Measurements from ENCODE around the gene ING5. TPM values are rescaled to one million over a fixed set of nuclear protein-coding genes. Genes with fewer than 3 reads are reported as not detected.

ING5 gene
- total RNA-seq, 6 experiments from 2014 or later: 18.7 to 20.0 (median 19.5) TPM

- Mint-ChIP-seq H3K36me3 (ENCODE audit: low read depth) (no peaks in the 10 kb centered on the region), H3K27ac (no peak overlapping the region), H3K4me3 (no peak overlapping the region), H3K27me3 (ENCODE audit: insufficient read depth) (no peaks in the 10 kb centered on the region; the same call in 1 of the 2 replicates), H3K9me3 (peaks cover 7% of the 10 kb centered on the region; the same call in 1 of the 2 replicates), H3K4me1 (ENCODE audit: low read depth) (peaks cover 10% of the 10 kb centered on the region)
- no peak for DNase-seq
- TF ChIP-seq, protein P1, sequence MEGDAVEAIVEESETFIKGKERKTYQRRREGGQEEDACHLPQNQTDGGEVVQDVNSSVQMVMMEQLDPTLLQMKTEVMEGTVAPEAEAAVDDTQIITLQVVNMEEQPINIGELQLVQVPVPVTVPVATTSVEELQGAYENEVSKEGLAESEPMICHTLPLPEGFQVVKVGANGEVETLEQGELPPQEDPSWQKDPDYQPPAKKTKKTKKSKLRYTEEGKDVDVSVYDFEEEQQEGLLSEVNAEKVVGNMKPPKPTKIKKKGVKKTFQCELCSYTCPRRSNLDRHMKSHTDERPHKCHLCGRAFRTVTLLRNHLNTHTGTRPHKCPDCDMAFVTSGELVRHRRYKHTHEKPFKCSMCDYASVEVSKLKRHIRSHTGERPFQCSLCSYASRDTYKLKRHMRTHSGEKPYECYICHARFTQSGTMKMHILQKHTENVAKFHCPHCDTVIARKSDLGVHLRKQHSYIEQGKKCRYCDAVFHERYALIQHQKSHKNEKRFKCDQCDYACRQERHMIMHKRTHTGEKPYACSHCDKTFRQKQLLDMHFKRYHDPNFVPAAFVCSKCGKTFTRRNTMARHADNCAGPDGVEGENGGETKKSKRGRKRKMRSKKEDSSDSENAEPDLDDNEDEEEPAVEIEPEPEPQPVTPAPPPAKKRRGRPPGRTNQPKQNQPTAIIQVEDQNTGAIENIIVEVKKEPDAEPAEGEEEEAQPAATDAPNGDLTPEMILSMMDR (IDR thresholded peaks at IDR 0.05): no peak
Observed at GRCh38 chr2:241777170-241777685, 75.4 kb downstream of the ING5 start.

DNA sequence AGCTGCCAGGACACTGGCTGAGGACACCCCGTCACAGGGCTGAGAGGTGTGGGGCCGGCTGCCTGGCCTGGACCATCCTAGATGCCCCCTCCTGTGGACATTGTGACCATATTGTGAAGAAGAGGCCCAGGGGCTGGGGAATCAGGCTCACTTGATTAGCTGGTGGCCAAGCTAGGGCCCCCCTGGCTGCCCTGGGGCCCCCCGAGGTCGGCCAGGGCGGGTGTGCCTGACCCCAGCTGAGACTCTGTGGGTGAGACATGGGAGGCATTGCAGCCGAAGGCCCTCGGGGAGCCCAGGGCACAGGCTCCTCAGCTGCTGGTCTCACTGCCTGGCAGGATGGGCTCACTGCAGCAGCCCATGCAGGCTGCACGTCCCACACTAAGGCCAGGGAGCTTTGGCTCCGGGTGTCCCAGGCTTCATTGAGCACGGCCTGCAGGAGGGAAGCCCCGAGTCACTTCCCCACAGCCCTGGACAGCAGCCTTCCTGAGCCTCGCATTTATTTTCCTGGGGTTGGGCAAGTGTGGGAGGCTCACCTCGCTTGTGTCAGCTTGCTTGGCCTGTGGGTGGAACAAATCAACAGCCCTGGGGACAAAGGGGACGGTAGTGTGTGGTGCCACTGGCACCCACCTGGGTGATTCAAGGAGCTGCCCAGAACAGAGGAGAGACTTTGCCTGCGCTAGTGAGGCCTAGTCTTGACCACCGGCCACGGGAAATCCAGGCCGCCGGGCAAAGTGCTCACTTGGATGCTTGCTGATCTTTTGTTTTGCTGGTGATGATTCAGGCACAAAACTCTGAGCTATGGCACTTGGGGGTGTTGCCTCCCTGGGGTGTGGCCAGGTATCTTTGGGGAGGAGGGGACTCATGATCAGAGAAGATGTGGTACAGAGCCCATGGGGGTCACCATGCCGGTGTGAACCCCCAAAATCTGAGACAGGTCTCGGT, 76.1 kb downstream of the ING5 start:
- TF ChIP-seq, protein P1 (IDR thresholded peaks at IDR 0.05): no peak

More for the DNA sequence above, 76.1 kb downstream of the ING5 start:
- no peak for DNase-seq
- Mint-ChIP-seq H3K9me3 (peaks cover 7% of the 10 kb centered on the region), H3K27me3 (ENCODE audit: insufficient read depth) (no peaks in the 10 kb centered on the region; the same call in 1 of the 2 replicates), H3K27ac (no peak overlapping the region), H3K4me3 (no peak overlapping the region), H3K36me3 (ENCODE audit: low read depth) (no peaks in the 10 kb centered on the region), H3K4me1 (ENCODE audit: low read depth) (peaks cover 10% of the 10 kb centered on the region)

Other genes starting within 250 kb of the ING5 start
- 100 to 1,000 TPM; 129 to 159 (median 150) TPM for gene STK25, start 193.5 kb upstream of the ING5 start, total RNA-seq (2021; fragmentation: NEBNext Ultra II Directional; extraction: Animal tissue kit (Norgen Biotek cat#: 25700))
- gene BOK, start 143.3 kb upstream of the ING5 start, total RNA-seq (2021; fragmentation: NEBNext Ultra II Directional; extraction: Animal tissue kit (Norgen Biotek cat#: 25700)): 10 to 100 TPM; 26.3 to 42.4 (median 29.1) TPM
- gene THAP4, start 64.9 kb upstream of the ING5 start, total RNA-seq (2021; fragmentation: NEBNext Ultra II Directional; extraction: Animal tissue kit (Norgen Biotek cat#: 25700)): 10 to 100 TPM; 40.6 to 47.9 (median 43.0) TPM
- 10 to 100 TPM; 43.5 to 58.3 (median 51.9) TPM for gene ATG4B, start 64.3 kb upstream of the ING5 start, total RNA-seq (2021; fragmentation: NEBNext Ultra II Directional; extraction: Animal tissue kit (Norgen Biotek cat#: 25700))
- 10 to 100 TPM; 56.8 to 84.2 (median 76.1) TPM for gene DTYMK, start 15.2 kb upstream of the ING5 start, total RNA-seq (2021; fragmentation: NEBNext Ultra II Directional; extraction: Animal tissue kit (Norgen Biotek cat#: 25700))
- 10 to 100 TPM; 14.0 to 21.6 (median 16.4) TPM for gene D2HGDH, start 32.6 kb downstream of the ING5 start, total RNA-seq (2021; fragmentation: NEBNext Ultra II Directional; extraction: Animal tissue kit (Norgen Biotek cat#: 25700))
- under 1 TPM in 4 of 6 experiments, not detected in 2; 0.17 to 0.26 (median 0.23) TPM for gene GAL3ST2, start 74.8 kb downstream of the ING5 start, total RNA-seq (2021; fragmentation: NEBNext Ultra II Directional; extraction: Animal tissue kit (Norgen Biotek cat#: 25700))
- gene NEU4, start 107.2 kb downstream of the ING5 start, total RNA-seq (2021; fragmentation: NEBNext Ultra II Directional; extraction: Animal tissue kit (Norgen Biotek cat#: 25700)): under 1 TPM in 1 of 6 experiments, not detected in 5; 0.08 TPM
- gene PDCD1, start 156.9 kb downstream of the ING5 start, total RNA-seq (2021; fragmentation: NEBNext Ultra II Directional; extraction: Animal tissue kit (Norgen Biotek cat#: 25700)): not detected
- not detected for gene RTP5, start 167.7 kb downstream of the ING5 start, total RNA-seq (2021; fragmentation: NEBNext Ultra II Directional; extraction: Animal tissue kit (Norgen Biotek cat#: 25700))